ENCODE results near the gene ELL2. TPM values are rescaled to one million over a fixed set of nuclear protein-coding genes. Genes with fewer than 3 reads are reported as not detected.

The ELL2 gene
- total and polyA plus RNA-seq, 2 of the 13 experiments (the other 11 are each of a cell fraction or from before 2014, with no cell fraction given) = 78.9 to 97.1 TPM

DNA sequence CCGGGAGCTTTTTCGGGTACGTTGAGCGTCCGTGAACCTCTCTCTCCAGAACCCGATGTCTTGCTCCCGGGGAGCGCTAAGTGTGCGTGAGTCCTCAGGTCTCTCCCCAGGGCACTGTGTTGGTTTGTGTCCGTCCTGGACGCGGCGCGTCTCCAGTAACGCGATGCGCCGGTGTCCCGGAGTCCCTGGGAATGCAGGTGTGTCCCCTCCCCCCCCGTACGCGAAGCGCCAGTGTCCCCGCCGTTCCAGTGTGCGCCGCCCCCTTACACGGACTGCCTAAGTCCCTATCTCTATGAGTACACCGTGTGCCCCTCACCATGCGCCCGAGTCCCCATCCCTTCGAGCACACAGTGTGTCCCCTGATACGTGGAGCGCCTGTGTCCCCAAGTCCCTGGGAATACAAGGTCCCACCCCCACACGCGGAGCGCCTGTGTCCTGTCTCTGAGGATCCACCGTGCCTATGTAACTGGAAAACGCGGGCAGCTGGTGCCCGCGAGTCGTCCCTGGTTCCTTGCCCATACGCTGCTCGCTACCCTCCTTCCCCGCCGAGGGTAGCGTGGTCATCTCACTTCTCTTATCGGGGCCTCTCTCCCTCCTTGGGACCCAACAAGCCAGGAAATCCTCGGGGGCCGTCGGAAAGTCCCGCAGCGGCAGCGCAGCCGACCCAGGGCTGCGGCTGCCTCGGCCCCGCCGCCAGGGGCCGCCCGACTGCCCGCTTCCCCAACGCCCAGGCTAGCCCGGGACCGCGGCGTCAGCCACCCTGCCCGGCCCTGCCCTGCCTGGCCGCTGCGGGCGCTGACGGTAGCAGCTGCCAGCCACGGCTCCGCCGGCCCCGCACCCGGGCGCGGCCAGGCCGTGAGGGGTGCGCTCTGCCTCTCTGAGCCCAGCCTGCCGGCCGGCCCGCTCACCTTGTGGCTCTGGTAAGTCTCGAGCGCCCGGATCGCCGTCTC, 709 bp downstream of the ELL2 start (continued):
- TF ChIP-seq, protein P1, sequence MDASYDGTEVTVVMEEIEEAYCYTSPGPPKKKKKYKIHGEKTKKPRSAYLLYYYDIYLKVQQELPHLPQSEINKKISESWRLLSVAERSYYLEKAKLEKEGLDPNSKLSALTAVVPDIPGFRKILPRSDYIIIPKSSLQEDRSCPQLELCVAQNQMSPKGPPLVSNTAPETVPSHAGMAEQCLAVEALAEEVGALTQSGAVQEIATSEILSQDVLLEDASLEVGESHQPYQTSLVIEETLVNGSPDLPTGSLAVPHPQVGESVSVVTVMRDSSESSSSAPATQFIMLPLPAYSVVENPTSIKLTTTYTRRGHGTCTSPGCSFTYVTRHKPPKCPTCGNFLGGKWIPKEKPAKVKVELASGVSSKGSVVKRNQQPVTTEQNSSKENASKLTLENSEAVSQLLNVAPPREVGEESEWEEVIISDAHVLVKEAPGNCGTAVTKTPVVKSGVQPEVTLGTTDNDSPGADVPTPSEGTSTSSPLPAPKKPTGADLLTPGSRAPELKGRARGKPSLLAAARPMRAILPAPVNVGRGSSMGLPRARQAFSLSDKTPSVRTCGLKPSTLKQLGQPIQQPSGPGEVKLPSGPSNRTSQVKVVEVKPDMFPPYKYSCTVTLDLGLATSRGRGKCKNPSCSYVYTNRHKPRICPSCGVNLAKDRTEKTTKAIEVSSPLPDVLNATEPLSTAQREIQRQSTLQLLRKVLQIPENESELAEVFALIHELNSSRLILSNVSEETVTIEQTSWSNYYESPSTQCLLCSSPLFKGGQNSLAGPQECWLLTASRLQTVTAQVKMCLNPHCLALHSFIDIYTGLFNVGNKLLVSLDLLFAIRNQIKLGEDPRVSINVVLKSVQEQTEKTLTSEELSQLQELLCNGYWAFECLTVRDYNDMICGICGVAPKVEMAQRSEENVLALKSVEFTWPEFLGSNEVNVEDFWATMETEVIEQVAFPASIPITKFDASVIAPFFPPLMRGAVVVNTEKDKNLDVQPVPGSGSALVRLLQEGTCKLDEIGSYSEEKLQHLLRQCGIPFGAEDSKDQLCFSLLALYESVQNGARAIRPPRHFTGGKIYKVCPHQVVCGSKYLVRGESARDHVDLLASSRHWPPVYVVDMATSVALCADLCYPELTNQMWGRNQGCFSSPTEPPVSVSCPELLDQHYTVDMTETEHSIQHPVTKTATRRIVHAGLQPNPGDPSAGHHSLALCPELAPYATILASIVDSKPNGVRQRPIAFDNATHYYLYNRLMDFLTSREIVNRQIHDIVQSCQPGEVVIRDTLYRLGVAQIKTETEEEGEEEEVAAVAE (CRISPR knock-in tag; IDR thresholded peaks at IDR 0.05; ENCODE audit: borderline replicate concordance) = no peak
- TF ChIP-seq IKZF1 (IDR thresholded peaks at IDR 0.05) = no peak
- TF ChIP-seq U2AF2 (IDR thresholded peaks at IDR 0.05; ENCODE audit: low read depth, low read length) = no peak
- TF ChIP-seq ZMAT3 (CRISPR knock-in tag; conservative IDR thresholded peaks at IDR 0.05) = 0 out of 2 replicates have a peak, but pooled peaks have one; percentile 16
- TF ChIP-seq, protein P2, sequence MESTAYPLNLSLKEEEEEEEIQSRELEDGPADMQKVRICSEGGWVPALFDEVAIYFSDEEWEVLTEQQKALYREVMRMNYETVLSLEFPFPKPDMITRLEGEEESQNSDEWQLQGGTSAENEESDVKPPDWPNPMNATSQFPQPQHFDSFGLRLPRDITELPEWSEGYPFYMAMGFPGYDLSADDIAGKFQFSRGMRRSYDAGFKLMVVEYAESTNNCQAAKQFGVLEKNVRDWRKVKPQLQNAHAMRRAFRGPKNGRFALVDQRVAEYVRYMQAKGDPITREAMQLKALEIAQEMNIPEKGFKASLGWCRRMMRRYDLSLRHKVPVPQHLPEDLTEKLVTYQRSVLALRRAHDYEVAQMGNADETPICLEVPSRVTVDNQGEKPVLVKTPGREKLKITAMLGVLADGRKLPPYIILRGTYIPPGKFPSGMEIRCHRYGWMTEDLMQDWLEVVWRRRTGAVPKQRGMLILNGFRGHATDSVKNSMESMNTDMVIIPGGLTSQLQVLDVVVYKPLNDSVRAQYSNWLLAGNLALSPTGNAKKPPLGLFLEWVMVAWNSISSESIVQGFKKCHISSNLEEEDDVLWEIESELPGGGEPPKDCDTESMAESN (CRISPR knock-in tag; conservative IDR thresholded peaks at IDR 0.05) = 0 out of 2 replicates have a peak, but pooled peaks have one; percentile 46
- TF ChIP-seq, protein P3, sequence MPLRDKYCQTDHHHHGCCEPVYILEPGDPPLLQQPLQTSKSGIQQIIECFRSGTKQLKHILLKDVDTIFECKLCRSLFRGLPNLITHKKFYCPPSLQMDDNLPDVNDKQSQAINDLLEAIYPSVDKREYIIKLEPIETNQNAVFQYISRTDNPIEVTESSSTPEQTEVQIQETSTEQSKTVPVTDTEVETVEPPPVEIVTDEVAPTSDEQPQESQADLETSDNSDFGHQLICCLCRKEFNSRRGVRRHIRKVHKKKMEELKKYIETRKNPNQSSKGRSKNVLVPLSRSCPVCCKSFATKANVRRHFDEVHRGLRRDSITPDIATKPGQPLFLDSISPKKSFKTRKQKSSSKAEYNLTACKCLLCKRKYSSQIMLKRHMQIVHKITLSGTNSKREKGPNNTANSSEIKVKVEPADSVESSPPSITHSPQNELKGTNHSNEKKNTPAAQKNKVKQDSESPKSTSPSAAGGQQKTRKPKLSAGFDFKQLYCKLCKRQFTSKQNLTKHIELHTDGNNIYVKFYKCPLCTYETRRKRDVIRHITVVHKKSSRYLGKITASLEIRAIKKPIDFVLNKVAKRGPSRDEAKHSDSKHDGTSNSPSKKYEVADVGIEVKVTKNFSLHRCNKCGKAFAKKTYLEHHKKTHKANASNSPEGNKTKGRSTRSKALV (CRISPR knock-in tag; IDR thresholded peaks at IDR 0.05) = no peak
- TF ChIP-seq, protein P4, sequence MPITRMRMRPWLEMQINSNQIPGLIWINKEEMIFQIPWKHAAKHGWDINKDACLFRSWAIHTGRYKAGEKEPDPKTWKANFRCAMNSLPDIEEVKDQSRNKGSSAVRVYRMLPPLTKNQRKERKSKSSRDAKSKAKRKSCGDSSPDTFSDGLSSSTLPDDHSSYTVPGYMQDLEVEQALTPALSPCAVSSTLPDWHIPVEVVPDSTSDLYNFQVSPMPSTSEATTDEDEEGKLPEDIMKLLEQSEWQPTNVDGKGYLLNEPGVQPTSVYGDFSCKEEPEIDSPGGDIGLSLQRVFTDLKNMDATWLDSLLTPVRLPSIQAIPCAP (CRISPR knock-in tag; IDR thresholded peaks at IDR 0.05; ENCODE audit: low read depth) = no peak
- peak; percentile 29; the same call in 1 of the 2 replicates for TF ChIP-seq ZNF263 (CRISPR knock-in tag; IDR thresholded peaks at IDR 0.05)
- no peak for TF ChIP-seq WIZ (CRISPR knock-in tag; IDR thresholded peaks at IDR 0.05)
- peak; percentile 77; the same call in 1 of the 2 replicates for TF ChIP-seq ZNF563 (CRISPR knock-in tag; IDR thresholded peaks at IDR 0.05)
- TF ChIP-seq CCAR2 (optimal IDR thresholded peaks at IDR 0.05; ENCODE audit: low read depth, low read length) = no peak
- TF ChIP-seq, protein P5, sequence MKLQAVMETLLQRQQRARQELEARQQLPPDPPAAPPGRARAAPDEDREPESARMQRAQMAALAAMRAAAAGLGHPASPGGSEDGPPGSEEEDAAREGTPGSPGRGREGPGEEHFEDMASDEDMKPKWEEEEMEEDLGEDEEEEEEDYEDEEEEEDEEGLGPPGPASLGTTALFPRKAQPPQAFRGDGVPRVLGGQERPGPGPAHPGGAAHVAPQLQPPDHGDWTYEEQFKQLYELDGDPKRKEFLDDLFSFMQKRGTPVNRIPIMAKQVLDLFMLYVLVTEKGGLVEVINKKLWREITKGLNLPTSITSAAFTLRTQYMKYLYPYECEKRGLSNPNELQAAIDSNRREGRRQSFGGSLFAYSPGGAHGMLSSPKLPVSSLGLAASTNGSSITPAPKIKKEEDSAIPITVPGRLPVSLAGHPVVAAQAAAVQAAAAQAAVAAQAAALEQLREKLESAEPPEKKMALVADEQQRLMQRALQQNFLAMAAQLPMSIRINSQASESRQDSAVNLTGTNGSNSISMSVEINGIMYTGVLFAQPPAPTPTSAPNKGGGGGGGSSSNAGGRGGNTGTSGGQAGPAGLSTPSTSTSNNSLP (IDR thresholded peaks at IDR 0.05; ENCODE audit: low read depth, low read length) = 0 out of 2 replicates have a peak, but pooled peaks have one; percentile 8
- TF ChIP-seq ZNF644 (CRISPR knock-in tag; IDR thresholded peaks at IDR 0.05; ENCODE audit: low read depth) = no peak
- TF ChIP-seq ZMYM2 (CRISPR knock-in tag; IDR thresholded peaks at IDR 0.05) = no peak
- 0 out of 2 replicates have a peak, but pooled peaks have one; percentile 6 for TF ChIP-seq THAP11 (CRISPR knock-in tag; IDR thresholded peaks at IDR 0.05)
- TF ChIP-seq NCOA5 (CRISPR knock-in tag; IDR thresholded peaks at IDR 0.05) = no peak
- no peak for TF ChIP-seq ZNF30 (CRISPR knock-in tag; IDR thresholded peaks at IDR 0.05)
- 0 out of 2 replicates have a peak, but pooled peaks have one; percentile 10 for TF ChIP-seq POLR2AphosphoS5 (IDR thresholded peaks at IDR 0.05; ENCODE audit: low read depth, low read length)

Measured in HepG2 (cell line).